ENCODE results near the gene PVALB. TPM values are rescaled to one million over a fixed set of nuclear protein-coding genes. Genes with fewer than 3 reads are reported as not detected.

PVALB gene
- total RNA-seq, 1 experiment from 2014 or later, result 6.8 TPM

DNA sequence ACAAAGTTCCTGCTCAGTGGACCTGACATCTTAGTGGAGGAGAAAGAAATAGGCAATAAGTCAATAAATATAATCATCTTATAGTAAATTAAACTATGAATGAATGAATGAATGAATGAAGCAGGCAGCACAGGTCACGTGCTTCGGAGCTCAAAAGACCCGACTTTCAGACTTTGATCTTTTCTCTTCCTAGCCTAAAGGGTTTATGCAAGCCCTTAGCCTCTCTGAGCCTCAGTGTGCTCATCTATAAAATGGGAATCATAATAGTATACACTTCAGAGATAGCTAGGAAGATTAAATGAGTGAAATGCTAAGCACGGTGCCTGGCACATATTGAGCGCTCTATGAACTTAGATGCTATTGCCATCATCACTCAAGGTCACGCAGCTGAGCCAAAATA, 7.5 kb downstream of the PVALB start:
- H3K36me3 ChIP-seq (replicated peaks; ENCODE audit: control insufficient read depth, insufficient read depth, low read length), result no peaks in the 10 kb centered on the region
- H3K27me3 ChIP-seq (ENCODE audit: control insufficient read depth, insufficient read depth, low read length), result peaks cover under 1% of the 10 kb centered on the region
- DNase-seq, result no peak
- H3K4me3 ChIP-seq (ENCODE audit: insufficient read depth, low read depth, low read length), result no peak overlapping the region

DNA sequence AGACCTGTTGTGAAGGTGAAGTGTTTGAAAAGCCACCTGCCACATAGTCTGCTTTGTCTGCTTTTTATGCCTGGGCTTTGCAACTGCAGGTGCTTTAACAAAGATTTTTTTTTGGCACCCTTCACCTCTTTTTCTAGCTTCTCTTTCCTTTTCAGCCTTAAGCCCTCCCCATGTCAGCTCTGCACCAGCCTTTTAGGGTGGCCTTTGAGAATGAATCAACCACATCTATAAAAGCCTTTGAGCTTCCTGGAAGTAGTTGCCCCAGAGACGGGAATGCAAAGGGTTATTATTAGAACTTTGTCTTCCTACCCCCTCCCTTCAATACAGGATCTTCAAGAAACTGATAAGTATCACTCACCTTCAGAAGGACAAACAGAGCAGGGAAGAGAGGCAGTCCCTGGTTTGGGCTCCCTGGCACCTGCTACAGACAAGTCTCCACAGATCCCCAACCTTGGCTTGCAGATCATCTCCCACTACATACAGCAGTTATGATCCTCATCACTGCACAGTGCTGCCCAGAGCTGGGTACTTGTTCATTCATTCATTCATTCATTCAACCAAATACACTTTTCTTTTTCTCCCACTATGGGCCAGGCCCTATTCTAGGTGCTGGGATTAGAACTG, 8.0 kb downstream of the PVALB start:
- no peaks in the 10 kb centered on the region for H3K36me3 ChIP-seq (replicated peaks; ENCODE audit: control insufficient read depth, insufficient read depth, low read length)
- no peak overlapping the region for H3K4me3 ChIP-seq (ENCODE audit: insufficient read depth, low read depth, low read length)
- H3K27me3 ChIP-seq (ENCODE audit: control insufficient read depth, insufficient read depth, low read length), result no peaks in the 10 kb centered on the region; the same call in 1 of the 2 replicates
- DNase-seq, result no peak

DNA sequence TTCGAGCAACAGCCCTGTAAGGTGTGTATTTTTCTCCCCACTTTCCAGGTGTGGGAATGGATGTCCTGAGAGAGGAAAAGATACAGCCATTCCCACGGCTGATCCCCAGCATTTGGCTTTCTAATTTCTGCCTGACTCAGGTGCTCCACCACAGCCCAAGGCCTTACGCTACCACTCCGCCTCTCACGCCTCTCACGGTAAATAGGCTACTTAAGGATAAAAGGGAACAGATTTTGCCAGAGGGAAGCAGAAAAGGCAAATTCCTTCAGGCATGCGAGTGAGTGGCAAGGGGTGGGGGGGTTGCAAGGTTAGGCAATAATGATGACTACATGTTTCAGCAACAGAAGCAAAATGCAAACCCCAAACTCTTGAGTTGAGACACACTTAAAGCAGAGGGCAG, 9.2 kb downstream of the PVALB start:
- Histone ChIP-seq H3K36me3 (replicated peaks; ENCODE audit: control insufficient read depth, insufficient read depth, low read length) (no peaks in the 10 kb centered on the region), H3K27me3 (ENCODE audit: control insufficient read depth, insufficient read depth, low read length) (no peaks in the 10 kb centered on the region), H3K4me3 (ENCODE audit: insufficient read depth, low read depth, low read length) (no peak overlapping the region)
- no peak for DNase-seq

DNA sequence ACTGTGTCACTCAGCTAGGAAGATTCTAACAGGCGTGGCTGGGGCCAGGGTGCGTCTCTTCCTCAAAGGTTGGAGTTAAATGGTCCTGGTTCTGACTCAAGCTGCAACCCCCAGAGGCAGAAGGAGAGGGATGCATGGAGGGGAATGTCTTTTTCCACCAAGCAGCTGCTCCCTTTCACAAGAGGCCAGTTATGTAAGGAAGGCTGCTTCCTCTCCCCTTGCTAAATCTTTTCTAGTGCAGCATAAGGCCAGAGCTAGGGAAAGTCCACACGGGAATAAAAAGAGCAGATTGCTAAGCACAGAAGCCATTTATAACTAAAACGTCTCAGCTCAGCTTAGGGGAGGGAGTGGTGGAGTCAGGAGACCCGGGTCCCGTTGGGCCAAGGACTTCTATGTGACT, 10.0 kb downstream of the PVALB start:
- no peak overlapping the region for H3K4me3 ChIP-seq (ENCODE audit: insufficient read depth, low read depth, low read length)
- DNase-seq, result no peak
- H3K27me3 ChIP-seq (ENCODE audit: control insufficient read depth, insufficient read depth, low read length), result no peaks in the 10 kb centered on the region
- H3K36me3 ChIP-seq (replicated peaks; ENCODE audit: control insufficient read depth, insufficient read depth, low read length), result no peaks in the 10 kb centered on the region

- Histone ChIP-seq H3K27me3 (ENCODE audit: control insufficient read depth, insufficient read depth, low read length) (no peaks in the 10 kb centered on the region), H3K4me3 (ENCODE audit: insufficient read depth, low read depth, low read length) (no peak overlapping the region), H3K36me3 (replicated peaks; ENCODE audit: control insufficient read depth, insufficient read depth, low read length) (no peaks in the 10 kb centered on the region)
- DNase-seq, result no peak
Measured at GRCh38 chr22:36803358-36803757, 13.5 kb downstream of the PVALB start.

DNA sequence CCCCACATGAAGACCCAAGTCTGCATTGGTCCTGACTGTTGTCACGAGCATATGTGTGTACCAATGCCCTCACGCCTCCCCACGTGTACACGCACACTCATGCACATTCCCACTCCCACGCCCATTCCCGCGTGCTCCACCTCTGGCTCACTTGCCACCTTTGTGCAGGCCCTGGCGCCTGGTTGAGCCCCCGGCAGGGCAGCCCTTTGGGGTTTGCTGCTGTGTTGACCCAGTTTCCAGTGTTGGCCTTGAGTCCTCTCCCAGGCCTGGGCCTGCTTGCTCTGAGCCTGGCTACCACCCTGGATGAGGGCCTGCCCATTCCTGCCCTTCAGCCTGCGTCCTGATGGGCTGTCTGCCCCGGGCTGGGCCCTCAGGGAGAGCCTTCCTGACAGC, 18.2 kb downstream of the PVALB start:
- no peaks in the 10 kb centered on the region for H3K27me3 ChIP-seq (ENCODE audit: control insufficient read depth, insufficient read depth, low read length)
- no peaks in the 10 kb centered on the region for H3K36me3 ChIP-seq (replicated peaks; ENCODE audit: control insufficient read depth, insufficient read depth, low read length)
- no peak for DNase-seq
- no peak overlapping the region for H3K4me3 ChIP-seq (ENCODE audit: insufficient read depth, low read depth, low read length)

DNA sequence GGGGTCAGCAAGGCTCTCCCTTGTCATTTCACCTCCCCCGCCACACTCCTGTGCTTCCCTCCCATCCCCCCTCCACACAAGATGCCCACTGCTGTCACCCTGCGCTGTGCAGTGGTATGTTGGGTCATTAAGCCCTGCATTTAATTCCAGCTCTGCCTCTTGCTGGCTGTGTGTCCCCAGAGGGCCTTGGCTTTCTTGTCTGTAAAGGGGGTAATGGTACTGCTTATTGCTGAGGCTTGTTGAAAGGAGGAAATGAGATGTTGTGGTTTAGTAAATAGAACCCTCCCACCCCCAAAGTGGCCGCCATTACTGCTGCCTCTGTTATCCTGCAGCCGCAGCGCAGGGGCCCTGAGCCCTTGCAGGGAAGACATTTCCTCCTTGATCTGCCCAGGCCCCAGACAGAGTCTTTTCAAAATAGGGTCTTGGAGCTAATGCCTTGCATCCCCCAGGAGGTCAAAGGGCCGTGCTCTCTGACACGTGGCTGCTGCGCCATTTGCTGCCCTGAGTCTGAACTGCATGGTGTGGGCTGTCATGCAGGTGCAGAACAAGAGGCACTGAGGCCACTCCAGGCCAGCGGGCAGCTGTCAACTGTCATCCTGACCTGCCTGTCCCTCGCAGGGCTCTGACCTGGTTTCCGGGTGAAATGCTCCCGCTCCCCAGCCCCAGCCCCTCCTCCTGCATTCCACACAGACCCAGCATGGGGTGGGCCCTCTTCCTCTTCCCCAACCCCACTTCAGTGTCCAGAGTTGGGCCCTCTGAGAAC, 18.7 kb downstream of the PVALB start:
- Histone ChIP-seq H3K27me3 (ENCODE audit: control insufficient read depth, insufficient read depth, low read length) (no peaks in the 10 kb centered on the region), H3K4me3 (ENCODE audit: insufficient read depth, low read depth, low read length) (no peak overlapping the region), H3K36me3 (replicated peaks; ENCODE audit: control insufficient read depth, insufficient read depth, low read length) (no peaks in the 10 kb centered on the region)
- DNase-seq, result peak; percentile 61

DNA sequence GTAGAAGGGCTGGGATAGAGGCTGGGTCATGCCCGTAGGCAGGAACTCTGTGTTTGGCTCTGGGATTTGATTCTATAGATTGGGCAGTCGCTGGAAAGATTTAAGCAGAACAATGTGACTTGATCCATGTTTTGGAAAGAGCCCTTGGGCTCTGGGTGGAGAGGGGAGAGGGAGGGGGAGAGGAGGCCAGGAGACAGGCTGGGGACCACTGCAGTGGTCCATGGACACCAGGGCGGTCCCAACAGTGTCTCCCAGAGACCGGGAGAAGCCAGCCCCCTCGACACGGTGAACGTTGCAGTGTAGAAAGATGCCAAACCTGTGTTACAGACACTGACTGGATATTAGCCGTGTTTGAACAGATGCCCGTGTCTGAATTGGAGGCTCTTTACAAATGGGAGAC, 19.5 kb downstream of the PVALB start:
- peak; percentile 60 for DNase-seq
- Histone ChIP-seq H3K27me3 (ENCODE audit: control insufficient read depth, insufficient read depth, low read length) (no peaks in the 10 kb centered on the region), H3K36me3 (replicated peaks; ENCODE audit: control insufficient read depth, insufficient read depth, low read length) (no peaks in the 10 kb centered on the region), H3K4me3 (ENCODE audit: insufficient read depth, low read depth, low read length) (no peak overlapping the region)

GRCh38 chr22:36796552-36797175, 20.2 kb downstream of the PVALB start:
- peak; percentile 73 for DNase-seq
- no peak overlapping the region for H3K4me3 ChIP-seq (ENCODE audit: insufficient read depth, low read depth, low read length)
- no peaks in the 10 kb centered on the region for H3K27me3 ChIP-seq (ENCODE audit: control insufficient read depth, insufficient read depth, low read length)

DNA sequence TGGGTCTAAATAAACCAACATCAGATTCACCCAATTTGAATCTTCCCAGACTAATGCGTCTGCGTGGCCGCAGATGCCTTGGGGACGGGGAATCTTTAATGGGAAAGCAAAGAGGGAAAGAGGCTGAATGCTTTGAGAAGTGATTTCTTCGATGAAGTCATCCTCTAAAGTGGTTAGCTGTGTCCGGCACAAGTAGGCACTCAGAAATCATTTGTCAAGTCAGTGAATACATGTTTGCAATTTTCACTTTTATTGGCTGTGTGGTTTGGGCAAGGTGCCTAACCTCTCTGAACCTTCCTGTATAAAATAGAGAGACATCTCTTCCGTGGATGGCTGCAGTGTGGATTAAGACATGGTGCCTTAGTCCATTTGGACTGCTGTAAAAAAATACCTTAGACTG, 21.2 kb downstream of the PVALB start:
- Histone ChIP-seq H3K27me3 (ENCODE audit: control insufficient read depth, insufficient read depth, low read length) (no peaks in the 10 kb centered on the region), H3K36me3 (replicated peaks; ENCODE audit: control insufficient read depth, insufficient read depth, low read length) (no peaks in the 10 kb centered on the region), H3K4me3 (ENCODE audit: insufficient read depth, low read depth, low read length) (no peak overlapping the region)
- DNase-seq, result no peak

More at GRCh38 chr22:36796552-36797175, 20.2 kb downstream of the PVALB start:
- H3K36me3 ChIP-seq (replicated peaks; ENCODE audit: control insufficient read depth, insufficient read depth, low read length), result no peaks in the 10 kb centered on the region

- H3K27me3 ChIP-seq (ENCODE audit: control insufficient read depth, insufficient read depth, low read length), result no peaks in the 10 kb centered on the region
- H3K36me3 ChIP-seq (replicated peaks; ENCODE audit: control insufficient read depth, insufficient read depth, low read length), result no peaks in the 10 kb centered on the region
- no peak for DNase-seq
- H3K4me3 ChIP-seq (ENCODE audit: insufficient read depth, low read depth, low read length), result no peak overlapping the region
Measured at GRCh38 chr22:36790648-36791047, 26.2 kb downstream of the PVALB start.

DNA sequence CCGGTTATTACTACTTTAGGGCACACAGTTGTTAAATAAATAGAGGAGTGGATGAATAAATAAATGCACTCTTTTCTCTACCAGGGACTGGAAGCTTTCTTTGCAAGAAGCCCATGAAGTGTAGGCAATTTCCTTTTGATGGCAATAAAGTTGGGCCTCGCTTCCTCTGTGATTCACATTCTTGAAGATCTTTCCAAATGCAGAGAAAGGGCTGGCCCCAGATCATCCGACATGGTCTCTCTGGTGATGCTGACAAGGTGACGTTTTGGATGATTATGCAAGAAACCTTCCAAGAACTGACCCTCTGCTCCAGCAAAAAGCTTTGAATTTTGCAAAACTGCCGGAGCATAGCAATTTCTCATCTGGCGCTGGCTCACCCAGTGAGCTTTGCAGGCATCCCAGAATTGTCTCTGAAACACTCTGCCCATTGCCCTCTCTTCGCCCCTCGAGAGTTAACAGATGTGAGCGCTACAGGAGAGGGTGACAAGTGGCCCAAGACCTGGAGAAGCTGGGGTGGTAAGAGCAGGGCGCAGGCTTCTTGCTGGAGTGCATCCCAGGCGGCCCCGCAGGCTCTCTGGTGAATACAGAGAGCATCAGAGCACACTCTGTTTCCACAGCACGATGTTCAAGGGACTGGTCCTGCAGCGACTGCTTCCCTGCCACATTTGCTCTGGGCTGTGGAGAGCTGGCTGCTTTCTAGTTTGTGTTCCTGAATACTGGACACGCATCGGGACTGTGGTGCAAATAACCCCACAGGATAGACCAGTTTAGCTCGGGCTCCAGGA, 29.4 kb downstream of the PVALB start:
- no peak overlapping the region for H3K4me3 ChIP-seq (ENCODE audit: insufficient read depth, low read depth, low read length)
- H3K27me3 ChIP-seq (ENCODE audit: control insufficient read depth, insufficient read depth, low read length), result no peaks in the 10 kb centered on the region
- H3K36me3 ChIP-seq (replicated peaks; ENCODE audit: control insufficient read depth, insufficient read depth, low read length), result no peaks in the 10 kb centered on the region
- DNase-seq, result peak; percentile 26

- DNase-seq, result no peak
- H3K36me3 ChIP-seq (replicated peaks; ENCODE audit: control insufficient read depth, insufficient read depth, low read length), result no peaks in the 10 kb centered on the region
- H3K4me3 ChIP-seq (ENCODE audit: insufficient read depth, low read depth, low read length), result no peak overlapping the region
- H3K27me3 ChIP-seq (ENCODE audit: control insufficient read depth, insufficient read depth, low read length), result no peaks in the 10 kb centered on the region
Measured at GRCh38 chr22:36783743-36784142, 33.1 kb downstream of the PVALB start.

DNA sequence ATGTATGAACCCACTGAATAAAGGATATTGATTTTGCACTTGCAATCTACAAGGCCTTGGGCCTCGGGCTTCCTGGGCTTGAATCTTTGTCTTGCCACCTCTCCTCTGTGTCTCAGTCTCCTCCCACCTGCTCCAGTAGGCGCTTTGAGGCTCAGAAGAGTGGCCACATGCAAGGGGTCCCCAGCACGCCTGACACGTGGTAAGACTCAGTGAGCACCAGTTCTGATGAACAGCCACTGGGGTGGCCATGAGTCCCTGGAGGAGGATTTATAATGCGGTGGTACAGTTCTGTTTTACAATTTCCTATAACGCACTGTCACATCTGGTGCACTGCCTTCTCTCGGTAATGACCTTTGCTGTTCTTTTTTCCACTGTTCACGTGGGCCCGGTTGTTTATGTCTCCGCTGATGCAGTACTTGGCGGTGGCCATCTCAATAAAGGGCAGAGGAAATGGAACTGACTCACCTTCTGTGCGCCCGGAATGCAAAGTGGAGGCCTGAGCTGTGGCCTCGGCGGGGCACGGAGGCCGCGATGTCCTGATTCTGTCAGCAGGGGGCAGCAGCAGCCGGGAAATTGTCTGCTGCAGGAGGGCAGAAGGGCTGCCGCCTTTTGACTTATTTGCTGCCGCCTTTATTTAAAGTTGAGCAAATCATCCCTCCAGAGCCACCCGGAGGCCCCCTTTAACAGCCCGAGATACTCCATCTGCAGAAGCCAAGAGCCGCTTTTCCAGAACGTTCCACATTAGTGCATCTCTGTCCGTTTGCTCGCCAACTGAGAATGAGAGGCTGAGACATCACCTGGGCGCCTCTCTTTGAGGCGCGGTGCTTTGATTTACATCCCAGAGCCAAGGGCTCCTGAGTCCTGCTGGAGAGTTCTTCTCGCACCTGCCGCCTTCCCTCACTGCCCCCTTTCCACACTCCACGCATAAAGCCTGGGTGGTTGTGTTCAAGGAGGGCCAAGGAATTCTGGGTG, 34.9 kb downstream of the PVALB start:
- Histone ChIP-seq H3K4me3 (ENCODE audit: insufficient read depth, low read depth, low read length) (no peak overlapping the region), H3K27me3 (ENCODE audit: control insufficient read depth, insufficient read depth, low read length) (peaks cover 3% of the 10 kb centered on the region), H3K36me3 (replicated peaks; ENCODE audit: control insufficient read depth, insufficient read depth, low read length) (no peaks in the 10 kb centered on the region)
- peak; percentile 93 for DNase-seq
